ENCODE data around the gene IFI27. TPM values are rescaled to one million over a fixed set of nuclear protein-coding genes. Genes with fewer than 3 reads are reported as not detected.

IFI27 gene
- total and polyA plus RNA-seq, 9 donors: 44.5 to 413 (median 83.1) TPM

GRCh38 chr14:94132285-94132887 is 21.9 kb downstream of the IFI27 start:
- 35 to 41% (median 37%) methylated on average over 4 of the region's 4 CpGs for WGBS, 3 donors
- H3K36me3 ChIP-seq: no peaks in the 10 kb centered on the region
- no peak overlapping the region for H3K27ac ChIP-seq
- intact Hi-C loops (cut with DNase I): loop anchor here in 1 of 4 donors (10.0 kb wide), 2 partner anchors 98 to 188 kb away; no protein-coding TSS in a partner anchor
- no peaks in the 10 kb centered on the region for H3K27me3 ChIP-seq
- H3K9me3 ChIP-seq: no peaks in the 10 kb centered on the region
- no peak overlapping the region for H3K4me3 ChIP-seq
- TF ChIP-seq POLR2A (IDR thresholded peaks at IDR 0.05): no peak
- TF ChIP-seq CTCF (IDR thresholded peaks at IDR 0.05): peak; percentile 55 to 64 (median 60)
- DNase-seq: peak in 2 of 5 donors; percentile 61 to 71
- peaks cover 2% of the 10 kb centered on the region for H3K4me1 ChIP-seq (ENCODE audit: insufficient read depth)

- no peak for TF ChIP-seq EP300 (IDR thresholded peaks at IDR 0.05)
- TF ChIP-seq CTCF (IDR thresholded peaks at IDR 0.05): no peak
- TF ChIP-seq POLR2A (IDR thresholded peaks at IDR 0.05): no peak
- Histone ChIP-seq H3K4me3 (no peak overlapping the region), H3K27me3 (no peaks in the 10 kb centered on the region), H3K4me1 (ENCODE audit: insufficient read depth) (peaks cover 2% of the 10 kb centered on the region), H3K9me3 (no peaks in the 10 kb centered on the region), H3K27ac (no peak overlapping the region), H3K36me3 (no peaks in the 10 kb centered on the region)
- WGBS, 3 donors: 78 to 94% (median 90%) methylated on average over 4 of the region's 4 CpGs
- no peak for DNase-seq
- intact Hi-C loops (cut with DNase I): loop anchor here in 3 of 4 donors (5.0 to 10.0 kb wide), 5 partner anchors 42 to 191 kb away; no protein-coding TSS in a partner anchor
Measured at GRCh38 chr14:94135476-94135875, 24.9 kb downstream of the IFI27 start.

- intact Hi-C loops (cut with DNase I): loop anchor here in 3 of 4 donors (5.0 to 10.0 kb wide), 5 partner anchors 41 to 192 kb away; no protein-coding TSS in a partner anchor
- 29 to 32% (median 30%) methylated on average over 18 of the region's 18 CpGs for WGBS, 3 donors
- Histone ChIP-seq H3K4me3 (no peak overlapping the region), H3K36me3 (no peaks in the 10 kb centered on the region), H3K27ac (no peak overlapping the region), H3K4me1 (ENCODE audit: insufficient read depth) (peaks cover 2% of the 10 kb centered on the region), H3K27me3 (no peaks in the 10 kb centered on the region), H3K9me3 (no peaks in the 10 kb centered on the region)
- TF ChIP-seq CTCF (IDR thresholded peaks at IDR 0.05) (peak; percentile 82 to 91 (median 84)), POLR2A (IDR thresholded peaks at IDR 0.05) (no peak), EP300 (IDR thresholded peaks at IDR 0.05) (no peak)
- DNase-seq: peak; percentile 78 to 93 (median 90)
Measured at GRCh38 chr14:94136575-94137331, 26.2 kb downstream of the IFI27 start.

GRCh38 chr14:94138251-94138650 is 27.7 kb downstream of the IFI27 start:
- Histone ChIP-seq H3K9me3 (no peaks in the 10 kb centered on the region), H3K36me3 (no peaks in the 10 kb centered on the region), H3K4me3 (no peak overlapping the region), H3K27me3 (no peaks in the 10 kb centered on the region), H3K4me1 (ENCODE audit: insufficient read depth) (peaks cover 2% of the 10 kb centered on the region), H3K27ac (no peak overlapping the region)
- TF ChIP-seq EP300 (IDR thresholded peaks at IDR 0.05) (no peak), CTCF (IDR thresholded peaks at IDR 0.05) (no peak), POLR2A (IDR thresholded peaks at IDR 0.05) (no peak)
- WGBS, 3 donors: 76 to 89% (median 89%) methylated on average over 9 of the region's 9 CpGs
- intact Hi-C loops (cut with DNase I): loop anchor here in 3 of 4 donors (5.0 to 10.0 kb wide), 5 partner anchors 39 to 193 kb away; no protein-coding TSS in a partner anchor
- DNase-seq: no peak

Measured in ovary (tissue), 9 donors.